ENCODE measurements around the gene SYNE1. TPM values are rescaled to one million over a fixed set of nuclear protein-coding genes. Genes with fewer than 3 reads are reported as not detected.

The SYNE1 gene
- total and polyA plus RNA-seq, 2 of the 8 experiments (the other 6 are each of a cell fraction or from before 2014, with no cell fraction given) = 2.8 to 5.5 TPM

DNA sequence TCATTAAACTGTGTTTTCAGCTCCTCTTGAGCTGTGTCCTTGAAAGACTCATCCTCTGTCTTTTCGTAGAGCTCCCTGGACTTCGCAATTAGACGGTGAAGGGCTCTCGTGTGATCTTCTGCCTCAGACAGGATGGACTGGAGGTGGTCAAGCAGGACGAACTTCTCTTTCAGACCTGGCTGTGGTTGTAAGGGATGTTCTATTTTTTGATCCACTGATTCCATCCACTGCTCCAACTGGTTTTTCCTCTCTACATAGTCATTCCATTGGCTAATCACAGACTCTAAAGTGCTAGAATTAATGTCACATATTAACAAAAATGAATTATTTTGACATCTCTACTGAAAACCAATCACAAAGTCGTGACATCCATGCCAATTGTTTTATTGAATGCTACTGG lies 250.1 kb downstream of the SYNE1 start:
- FAIRE-seq = no peak
- no peak overlapping the region for H3K9ac ChIP-seq (replicated peaks in 1 of 4; ENCODE audit: extremely low read depth in 1 of 4, low read depth in 3 of 4, low read length in 3 of 4)
- ChIA-PET POLR2A (ENCODE audit: partially characterized antibody) (no interaction called here), CTCF (ENCODE audit: partially characterized antibody) (no interaction called here)
- H4K20me1 ChIP-seq (replicated peaks in 1 of 2; ENCODE audit: control insufficient read depth in 1 of 2, insufficient read depth in 2 of 2, low read length in 2 of 2) = no peaks in the 10 kb centered on the region
- H2AK5ac ChIP-seq (ENCODE audit: low read depth, low read length) = no peak overlapping the region
- no peaks in the 10 kb centered on the region for H3K9me3 ChIP-seq (ENCODE audit: insufficient read depth in 2 of 2, low read depth in 1 of 2, low read length in 1 of 2)
- H2BK5ac ChIP-seq (ENCODE audit: low read depth, low read length) = no peak overlapping the region
- no peak overlapping the region for H3K23ac ChIP-seq (ENCODE audit: insufficient read length)
- no peak overlapping the region for H4K8ac ChIP-seq (ENCODE audit: extremely low read depth, insufficient read depth, low read length)
- WGBS, 2 experiments (ENCODE audit: extremely low coverage in 1 of 2, insufficient coverage in 1 of 2, insufficient read length in 1 of 2, insufficient replicate concordance in 2 of 2, low coverage in 1 of 2, low lambda C conversion rate in 2 of 2, missing lambda C conversion rate in 1 of 2) = 82% methylated on average over 6 of the region's 6 CpGs; no CpG with 5 or more reads in 1 of the 2 experiments
- no peak overlapping the region for H3K4me3 ChIP-seq (ENCODE audit: extremely low read depth in 1 of 4, insufficient read depth in 2 of 4, low read depth in 3 of 4, low read length in 4 of 4)
- no peaks in the 10 kb centered on the region for H3K27me3 ChIP-seq (replicated peaks in 1 of 4; ENCODE audit: control insufficient read depth in 3 of 4, extremely low read depth in 1 of 4, insufficient read depth in 3 of 4, low read length in 3 of 4)
- H3K27ac ChIP-seq (ENCODE audit: low read depth, low read length) = no peak overlapping the region
- no peaks in the 10 kb centered on the region for H3K79me1 ChIP-seq (ENCODE audit: low read depth, low read length)
- H2AFZ ChIP-seq (ENCODE audit: low read length) = no peak overlapping the region
- no peaks in the 10 kb centered on the region for H3K79me2 ChIP-seq (ENCODE audit: control insufficient read depth in 1 of 2, insufficient read depth in 2 of 2, low read length in 2 of 2)
- no peak overlapping the region for H2BK12ac ChIP-seq (ENCODE audit: low read depth, low read length)
- H3K18ac ChIP-seq (ENCODE audit: extremely low read depth, low read length) = no peak overlapping the region
- no peak overlapping the region for H3K4me2 ChIP-seq (ENCODE audit: insufficient read depth in 1 of 2, low read depth in 2 of 2, low read length in 2 of 2)
- H3K14ac ChIP-seq (ENCODE audit: insufficient read length) = no peak overlapping the region
- no peak overlapping the region for H2BK120ac ChIP-seq (replicated peaks; ENCODE audit: low read depth, low read length)
- H3K4me1 ChIP-seq (replicated peaks in 1 of 4; ENCODE audit: control insufficient read depth in 3 of 4, insufficient read depth in 4 of 4, low read length in 3 of 4) = peaks cover 0 to 2% (median 0%) of the 10 kb centered on the region in 4 experiments; a peak in 1 of 7 replicates
- no peak overlapping the region for H3K56ac ChIP-seq (replicated peaks; ENCODE audit: insufficient read length, low read depth, low read length)
- no peak overlapping the region for H2BK20ac ChIP-seq (ENCODE audit: low read length)
- H3K23me2 ChIP-seq (ENCODE audit: low read depth, low read length) = no peaks in the 10 kb centered on the region
- H4K5ac ChIP-seq (ENCODE audit: insufficient read length, low read depth, low read length) = no peak overlapping the region
- no peak for DNase-seq (ENCODE audit: low read depth in 1 of 2, low spot score in 2 of 2)
- H3K36me3 ChIP-seq (ENCODE audit: control insufficient read depth in 2 of 4, insufficient read depth in 4 of 4, low read length in 3 of 4) = no peaks in the 10 kb centered on the region
- H4K91ac ChIP-seq (replicated peaks; ENCODE audit: insufficient read length, low read length) = no peak overlapping the region
- no peak overlapping the region for H3K4ac ChIP-seq (replicated peaks; ENCODE audit: insufficient read length, low read depth, low read length)
- no peak overlapping the region for H2BK15ac ChIP-seq (ENCODE audit: low read length)
- TF ChIP-seq, protein P1, sequence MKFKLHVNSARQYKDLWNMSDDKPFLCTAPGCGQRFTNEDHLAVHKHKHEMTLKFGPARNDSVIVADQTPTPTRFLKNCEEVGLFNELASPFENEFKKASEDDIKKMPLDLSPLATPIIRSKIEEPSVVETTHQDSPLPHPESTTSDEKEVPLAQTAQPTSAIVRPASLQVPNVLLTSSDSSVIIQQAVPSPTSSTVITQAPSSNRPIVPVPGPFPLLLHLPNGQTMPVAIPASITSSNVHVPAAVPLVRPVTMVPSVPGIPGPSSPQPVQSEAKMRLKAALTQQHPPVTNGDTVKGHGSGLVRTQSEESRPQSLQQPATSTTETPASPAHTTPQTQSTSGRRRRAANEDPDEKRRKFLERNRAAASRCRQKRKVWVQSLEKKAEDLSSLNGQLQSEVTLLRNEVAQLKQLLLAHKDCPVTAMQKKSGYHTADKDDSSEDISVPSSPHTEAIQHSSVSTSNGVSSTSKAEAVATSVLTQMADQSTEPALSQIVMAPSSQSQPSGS (IDR thresholded peaks at IDR 0.05; ENCODE audit: low read length) = no peak
- TF ChIP-seq RFX5 (IDR thresholded peaks at IDR 0.05; ENCODE audit: borderline replicate concordance, low read depth, low read length) (no peak), CTBP2 (IDR thresholded peaks at IDR 0.05; ENCODE audit: borderline replicate concordance, insufficient read depth, insufficient read length, low read length) (no peak), CHD2 (IDR thresholded peaks at IDR 0.05; ENCODE audit: low read length) (no peak), CTCF (IDR thresholded peaks at IDR 0.05; ENCODE audit: control extremely low read depth in 1 of 3, insufficient read depth in 1 of 3, low read depth in 1 of 3, low read length in 3 of 3) (no peak), POU5F1 (IDR thresholded peaks at IDR 0.05; ENCODE audit: low read depth, low read length) (no peak), PHF8 (conservative IDR thresholded peaks at IDR 0.05; ENCODE audit: low read depth, low read length) (no peak), FOSL1 (IDR thresholded peaks at IDR 0.05; ENCODE audit: insufficient read depth, low read depth, low read length) (no peak), ASH2L (IDR thresholded peaks at IDR 0.05; ENCODE audit: low read length) (no peak)

Measured in H1 (cell line).